ENCODE measurements around the gene TMSB4X.

- TF ChIP-seq CTCF (IDR thresholded peaks at IDR 0.05; ENCODE audit: low read depth, low read length, poor library complexity, severe bottlenecking) = no peak
- no peak for TF ChIP-seq EZH2phosphoT487 (IDR thresholded peaks at IDR 0.05; ENCODE audit: borderline replicate concordance, low read length)
Measured at GRCh38 chrX:12993826-12994225, 18.9 kb downstream of the TMSB4X start.
